HEK293 (cell line): ENCODE measurements around the gene STEAP3.

Experiments
- CTCF ChIA-PET: fragments of 350-600 bp; formaldehyde crosslinking; extraction: SDS; loops from one replicate; lab custom pipeline; 2021; ENCODE audit warnings: antibody characterized with exemption; lab: Yijun Ruan, JAX
- POLR2A ChIA-PET: fragments of 300-600 bp; formaldehyde crosslinking; extraction: SDS; loops from one replicate; lab custom pipeline; 2020; ENCODE audit warnings: antibody characterized with exemption, inconsistent platforms; lab: Yijun Ruan, JAX
- H3K27ac ChIP-seq: fragments of 200-500 bp; sonication (Bioruptor generic); 2 replicates; pipeline ENCODE4 v1.5.1; 2014; ENCODE audit warnings: low read depth, low read length, control low read depth, inconsistent platforms; ENCODE audit errors: extremely low read depth
- H3K36me3 ChIP-seq, 2 experiments: fragments of 200-500 bp in 1 of 2; sonication (Bioruptor generic) in 1 of 2; 1 replicate in 1 of 2; 2 replicates in 1 of 2; pipeline ENCODE4 v1.5.1; 2014 to 2017; ENCODE audit warnings: inconsistent platforms in 2 of 2, low read length in 2 of 2; ENCODE audit not compliant: control insufficient read depth in 2 of 2, insufficient read depth in 1 of 2
- H3K4me1 ChIP-seq: fragments of 200-500 bp; sonication (Bioruptor generic); 2 replicates; pipeline ENCODE4 v1.5.1; 2014; ENCODE audit warnings: mild to moderate bottlenecking, low read length, inconsistent platforms; ENCODE audit not compliant: control insufficient read depth, insufficient read depth
- H3K4me3 ChIP-seq: 2 replicates; pipeline ENCODE4 v1.5.1; 2011; ENCODE audit warnings: low read depth, mild to moderate bottlenecking, control low read depth, low read length, moderate library complexity
- H3K9me3 ChIP-seq: fragments of 200-500 bp; sonication (Bioruptor generic); 2 replicates; pipeline ENCODE4 v1.5.1; 2014; ENCODE audit warnings: low read depth, low read length, inconsistent platforms; ENCODE audit not compliant: control insufficient read depth, insufficient read depth
- ATF2 ChIP-seq: fragments of 450-650 bp; formaldehyde crosslinking; IDR thresholded peaks from 2 replicates; pipeline ENCODE4 v1.5.1; 2016; ENCODE audit warnings: missing biosample characterization, missing genetic modification characterization, low read depth
- EGR2 ChIP-seq: fragments of 450-650 bp; formaldehyde crosslinking; IDR thresholded peaks from 2 replicates; pipeline ENCODE4 v1.5.1; 2016; ENCODE audit warnings: low read depth, missing biosample characterization, missing genetic modification characterization
- GLIS2 ChIP-seq: fragments of 450-650 bp; formaldehyde crosslinking; IDR thresholded peaks from 2 replicates; pipeline ENCODE4 v1.5.1; 2016; ENCODE audit warnings: missing biosample characterization, missing genetic modification characterization
- HOXA7 ChIP-seq: sonication (generic); formaldehyde crosslinking; IDR thresholded peaks from 2 replicates; pipeline ENCODE4 v1.8.1; 2022; ENCODE audit warnings: missing genetic modification reagents, borderline replicate concordance
- INSM2 ChIP-seq: fragments of 450-650 bp; formaldehyde crosslinking; IDR thresholded peaks from 2 replicates; pipeline ENCODE4 v1.5.1; 2016; ENCODE audit warnings: missing biosample characterization, missing genetic modification characterization
- KLF9 ChIP-seq: fragments of 450-650 bp; formaldehyde crosslinking; IDR thresholded peaks from 2 replicates; pipeline ENCODE4 v1.5.1; 2016; ENCODE audit warnings: missing biosample characterization, missing genetic modification characterization, low read depth
- MYNN ChIP-seq: fragments of 450-650 bp; formaldehyde crosslinking; IDR thresholded peaks from 2 replicates; pipeline ENCODE4 v1.5.1; 2016; ENCODE audit warnings: missing biosample characterization, missing genetic modification characterization, borderline replicate concordance
- TSHZ1 ChIP-seq: fragments of 450-650 bp; formaldehyde crosslinking; IDR thresholded peaks from 2 replicates; pipeline ENCODE4 v1.5.1; 2016; ENCODE audit warnings: missing biosample characterization, missing genetic modification characterization, borderline replicate concordance
- ZBTB11 ChIP-seq: fragments of 450-650 bp; formaldehyde crosslinking; conservative IDR thresholded peaks from 2 replicates; pipeline ENCODE4 v1.5.1; 2016; ENCODE audit warnings: low read depth, missing biosample characterization, missing genetic modification characterization
- ZNF175 ChIP-seq: fragments of 450-650 bp; formaldehyde crosslinking; IDR thresholded peaks from 2 replicates; pipeline ENCODE4 v1.5.1; 2016; ENCODE audit warnings: missing biosample characterization, missing genetic modification characterization
- ZNF184 ChIP-seq: fragments of 450-650 bp; IDR thresholded peaks from 2 replicates; pipeline ENCODE4 v1.5.1; 2018; ENCODE audit warnings: missing biosample characterization, mild to moderate bottlenecking, missing genetic modification characterization
- ZNF26 ChIP-seq: fragments of 450-650 bp; formaldehyde crosslinking; IDR thresholded peaks from 2 replicates; pipeline ENCODE4 v1.5.1; 2016; ENCODE audit warnings: missing biosample characterization, missing genetic modification characterization
- ZNF335 ChIP-seq: fragments of 450-650 bp; formaldehyde crosslinking; conservative IDR thresholded peaks from 2 replicates; pipeline ENCODE4 v1.5.1; 2016; ENCODE audit warnings: missing biosample characterization, missing genetic modification characterization
- ZNF350 ChIP-seq: fragments of 450-650 bp; formaldehyde crosslinking; IDR thresholded peaks from 2 replicates; pipeline ENCODE4 v1.5.0; 2017; ENCODE audit warnings: missing biosample characterization, mild to moderate bottlenecking, missing genetic modification characterization
- ZNF354C ChIP-seq: fragments of 450-650 bp; formaldehyde crosslinking; IDR thresholded peaks from 2 replicates; pipeline ENCODE4 v1.5.1; 2016; ENCODE audit warnings: missing biosample characterization, missing genetic modification characterization, low read depth, borderline replicate concordance
- ZNF391 ChIP-seq: fragments of 450-650 bp; formaldehyde crosslinking; IDR thresholded peaks from 2 replicates; pipeline ENCODE4 v1.5.1; 2016; ENCODE audit warnings: low read depth, missing biosample characterization, missing genetic modification characterization, borderline replicate concordance
- ZNF488 ChIP-seq: fragments of 450-650 bp; formaldehyde crosslinking; IDR thresholded peaks from 2 replicates; pipeline ENCODE4 v1.5.1; 2016; ENCODE audit warnings: missing biosample characterization, missing genetic modification characterization
- ZNF544 ChIP-seq: fragments of 450-650 bp; formaldehyde crosslinking; IDR thresholded peaks from 2 replicates; pipeline ENCODE4 v1.5.0; 2017; ENCODE audit warnings: missing biosample characterization, missing genetic modification characterization
- ZNF558 ChIP-seq: fragments of 450-650 bp; formaldehyde crosslinking; IDR thresholded peaks from 2 replicates; pipeline ENCODE4 v1.5.1; 2016; ENCODE audit warnings: missing biosample characterization, missing genetic modification characterization
- ZNF600 ChIP-seq: fragments of 450-650 bp; formaldehyde crosslinking; IDR thresholded peaks from 2 replicates; pipeline ENCODE4 v1.5.1; 2016; ENCODE audit warnings: missing biosample characterization, missing genetic modification characterization
- ZNF624 ChIP-seq: fragments of 450-650 bp; formaldehyde crosslinking; IDR thresholded peaks from 2 replicates; pipeline ENCODE4 v1.5.1; 2017; ENCODE audit warnings: missing biosample characterization, missing genetic modification characterization
- ZNF660 ChIP-seq: fragments of 450-650 bp; IDR thresholded peaks from 2 replicates; pipeline ENCODE4 v1.5.1; 2018; ENCODE audit warnings: missing biosample characterization, mild to moderate bottlenecking, missing genetic modification characterization
- ZNF76 ChIP-seq: fragments of 450-650 bp; formaldehyde crosslinking; IDR thresholded peaks from 2 replicates; pipeline ENCODE4; 2016; ENCODE audit warnings: low read depth, missing biosample characterization, missing genetic modification characterization, borderline replicate concordance

Gene STEAP3

GRCh38 chr2:119265693-119266066 is 42.0 kb downstream of the STEAP3 start (continued):
- TF ChIP-seq ZNF26 (tag by site-specific recombination) = no peak
- no peak for TF ChIP-seq ZNF175 (tag by site-specific recombination)
- TF ChIP-seq ZNF544 = no peak
- TF ChIP-seq EGR2 (tag by site-specific recombination) = no peak
- no peak for TF ChIP-seq ZNF354C
- no peak for TF ChIP-seq TSHZ1
- no peak for TF ChIP-seq HOXA7 (CRISPR knock-in tag)
- TF ChIP-seq ZBTB11 (tag by site-specific recombination) = no peak
- TF ChIP-seq ZNF660 = no peak
- no peak for TF ChIP-seq MYNN (tag by site-specific recombination)
- no peak for TF ChIP-seq KLF9
- TF ChIP-seq ZNF558 (tag by site-specific recombination) = no peak

- POLR2A ChIA-PET = no interaction called here
- peaks cover 0 to 9% of the 10 kb centered on the region in 2 experiments; a peak in 1 of 3 replicates for H3K36me3 ChIP-seq
- H3K4me3 ChIP-seq = no peak overlapping the region
- no peaks in the 10 kb centered on the region for H3K4me1 ChIP-seq
- H3K9me3 ChIP-seq = no peaks in the 10 kb centered on the region
- CTCF ChIA-PET = interaction anchor here (0.6 to 4.4 kb wide), 15 partner anchors 9 to 384 kb away, joined by 3 to 53 read pairs (median 7); no protein-coding TSS in a partner anchor
- no peak overlapping the region for H3K27ac ChIP-seq
- TF ChIP-seq ZNF600 (no peak), ZNF335 (tag by site-specific recombination) (no peak), GLIS2 (tag by site-specific recombination) (no peak), ZNF76 (tag by site-specific recombination) (no peak), INSM2 (tag by site-specific recombination) (no peak), ZNF624 (no peak), ZNF350 (tag by site-specific recombination) (no peak), ZNF488 (no peak), ZNF184 (tag by site-specific recombination) (no peak), ZNF391 (no peak), ATF2 (tag by site-specific recombination) (no peak)
Measured at GRCh38 chr2:119266091-119266589, 42.5 kb downstream of the STEAP3 start.
